Fibroblast of lung (primary cell): Measurements from ENCODE around the gene KAZALD1. TPM values are rescaled to one million over a fixed set of nuclear protein-coding genes. Genes with fewer than 3 reads are reported as not detected.

Source experiments
- DNase-seq, 2 donors: peaks; one replicate each; pipeline versions ENCODE4 v3.0.0 to v3.0.0-alpha.2; 2010; ENCODE audit warnings: low read depth in 2 of 2
- H2AFZ ChIP-seq: 2 replicates; pipeline ENCODE4 v1.5.1; 2012; ENCODE audit warnings: low read length, control low read depth, inconsistent platforms
- H3K27ac ChIP-seq: 2 replicates; pipeline ENCODE4 v1.5.1; 2011; ENCODE audit warnings: low read length, control low read depth; ENCODE audit not compliant: insufficient read depth
- H3K27me3 ChIP-seq: 2 replicates; pipeline ENCODE4 v1.5.1; 2011; ENCODE audit warnings: mild to moderate bottlenecking, low read length; ENCODE audit not compliant: control insufficient read depth, insufficient read depth
- H3K36me3 ChIP-seq: 2 replicates; pipeline ENCODE4 v1.5.1; 2011; ENCODE audit warnings: low read length; ENCODE audit not compliant: control insufficient read depth, insufficient read depth
- H3K4me1 ChIP-seq: 2 replicates; pipeline ENCODE4 v1.5.1; 2011; ENCODE audit warnings: low read length; ENCODE audit not compliant: control insufficient read depth, insufficient read depth; ENCODE audit errors: extremely low read depth
- H3K4me2 ChIP-seq: 2 replicates; pipeline ENCODE4 v1.5.1; 2011; ENCODE audit warnings: low read length, control low read depth; ENCODE audit not compliant: insufficient read depth; ENCODE audit errors: extremely low read depth
- H3K4me3 ChIP-seq, 4 experiments: fragments of 200-600 bp in 1 of 4; sonication (generic) in 1 of 4; replicated peaks in 1 of 4; 2 replicates each; pipeline ENCODE4 v1.5.1; 2011 to 2016; ENCODE audit warnings: low read length in 4 of 4, low read depth in 3 of 4, mild to moderate bottlenecking in 3 of 4, control low read depth in 2 of 4, inconsistent platforms in 1 of 4, mixed read lengths in 1 of 4; ENCODE audit not compliant: insufficient read depth in 1 of 4; ENCODE audit errors: control extremely low read depth in 1 of 4
- H3K79me2 ChIP-seq: 2 replicates; pipeline ENCODE4 v1.5.1; 2012; ENCODE audit warnings: mild to moderate bottlenecking, low read length, inconsistent platforms; ENCODE audit not compliant: control insufficient read depth, insufficient read depth
- H3K9ac ChIP-seq: 2 replicates; pipeline ENCODE4 v1.5.1; 2011; ENCODE audit warnings: mild to moderate bottlenecking, low read length, control low read depth; ENCODE audit not compliant: insufficient read depth
- H3K9me3 ChIP-seq: 2 replicates; pipeline ENCODE4 v1.5.1; 2012; ENCODE audit warnings: low read depth, low read length; ENCODE audit not compliant: control insufficient read depth, insufficient read depth
- H4K20me1 ChIP-seq: 2 replicates; pipeline ENCODE4 v1.5.1; 2011; ENCODE audit warnings: low read length; ENCODE audit not compliant: control insufficient read depth, insufficient read depth; ENCODE audit errors: extremely low read depth
- EZH2 ChIP-seq: IDR thresholded peaks from 2 replicates; pipeline ENCODE4 v1.5.1; 2012; ENCODE audit warnings: low read length, control low read depth, mild to moderate bottlenecking; ENCODE audit errors: missing control alignments
- polyA plus RNA-seq, 2 donors: library from polyadenylated mRNA; depleted of rRNA in 1 of 2; stranded (reverse) in 1 of 2; unstranded in 1 of 2; fragments of >200 nt; gene quantifications; 2 replicates each; pipeline ENCODE4 v1.2.1, GENCODE V29; 2011 to 2012; ENCODE audit warnings: missing spikeins in 1 of 2
- total RNA-seq: library from RNA; depleted of rRNA; stranded (reverse); fragments of >200 nt; gene quantifications from 2 replicates; pipeline ENCODE4 v1.2.1, GENCODE V29; 2014
- TF ChIP-seq, protein P1 (sequence below), 2 donors: IDR thresholded peaks in 1 of 2; conservative IDR thresholded peaks in 1 of 2; 1 replicate in 1 of 2; 2 replicates in 1 of 2; pipeline ENCODE4 v1.5.1; 2011 to 2012; ENCODE audit warnings: low read length in 2 of 2, control low read depth in 1 of 2, inconsistent platforms in 1 of 2, low read depth in 1 of 2, mild to moderate bottlenecking in 1 of 2

The KAZALD1 gene
- total and polyA plus RNA-seq, 2 donors (not counting 1 experiment from before 2014, with no cell fraction given): 4.6 to 19.8 TPM

DNA sequence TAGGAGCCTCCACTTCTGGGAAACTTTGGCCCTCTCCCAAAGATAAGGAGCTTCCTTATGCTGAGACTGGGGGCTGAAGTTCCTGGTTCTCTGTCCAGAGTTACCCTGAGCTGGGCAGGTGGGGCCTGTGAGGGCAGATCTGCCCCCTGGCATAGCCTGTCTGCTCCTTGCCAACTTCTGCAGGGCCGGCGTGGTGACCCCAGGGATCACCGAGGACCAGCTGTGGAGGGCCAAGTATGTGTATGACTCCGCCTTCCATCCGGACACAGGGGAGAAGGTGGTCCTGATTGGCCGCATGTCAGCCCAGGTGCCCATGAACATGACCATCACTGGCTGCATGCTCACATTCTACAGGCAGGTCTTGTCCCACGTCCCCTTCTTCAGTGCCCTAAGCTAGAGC is 26.5 kb upstream of the KAZALD1 start:
- no peak overlapping the region for H3K9ac ChIP-seq
- peaks cover 24% of the 10 kb centered on the region for H3K36me3 ChIP-seq
- no peak for TF ChIP-seq EZH2
- H3K4me2 ChIP-seq: no peak overlapping the region
- no peaks in the 10 kb centered on the region for H3K9me3 ChIP-seq
- H3K4me3 ChIP-seq: no peak overlapping the region
- no peak for DNase-seq
- no peaks in the 10 kb centered on the region for H4K20me1 ChIP-seq
- peaks cover 23% of the 10 kb centered on the region for H3K79me2 ChIP-seq
- peaks cover 7% of the 10 kb centered on the region for H3K4me1 ChIP-seq
- H2AFZ ChIP-seq: no peak overlapping the region
- no peak overlapping the region for H3K27ac ChIP-seq
- no peaks in the 10 kb centered on the region for H3K27me3 ChIP-seq

DNA sequence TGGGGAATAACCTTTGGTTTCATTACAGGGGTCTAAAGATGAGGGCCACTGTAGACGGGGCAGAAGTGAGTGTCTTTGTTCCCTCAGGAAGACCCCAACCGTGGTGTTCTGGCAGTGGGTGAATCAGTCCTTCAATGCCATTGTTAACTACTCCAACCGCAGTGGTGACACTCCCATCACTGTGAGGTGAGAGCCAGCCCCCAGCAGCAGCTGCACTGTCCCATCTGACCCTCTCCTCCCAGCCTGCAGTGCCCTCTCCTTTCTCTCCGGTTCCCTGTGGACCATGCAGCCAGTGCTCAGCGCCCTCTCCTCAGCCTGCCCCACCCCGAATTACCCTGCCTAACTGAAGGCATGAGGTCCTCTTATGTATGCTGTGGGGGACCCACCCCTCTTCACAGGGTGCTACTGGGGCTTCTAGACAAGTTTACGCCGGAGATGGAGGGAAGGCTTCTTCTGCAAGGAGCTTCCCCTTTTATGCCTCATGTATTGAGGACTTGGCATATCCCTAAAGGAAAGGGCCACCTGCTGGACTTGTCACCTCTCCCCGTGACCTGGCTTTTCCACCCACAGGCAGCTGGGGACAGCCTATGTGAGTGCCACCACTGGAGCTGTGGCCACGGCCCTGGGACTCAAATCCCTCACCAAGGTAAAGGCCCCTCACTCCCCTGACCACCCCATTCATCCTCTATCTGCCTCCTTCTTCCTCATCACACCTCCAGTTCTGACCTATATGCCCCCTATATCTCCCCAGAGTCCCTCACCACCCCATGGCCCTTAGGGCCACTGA is 25.7 kb upstream of the KAZALD1 start:
- no peak overlapping the region for H3K9ac ChIP-seq
- H3K4me3 ChIP-seq: no peak overlapping the region
- no peaks in the 10 kb centered on the region for H3K27me3 ChIP-seq
- H3K27ac ChIP-seq: no peak overlapping the region
- H4K20me1 ChIP-seq: no peaks in the 10 kb centered on the region
- no peak overlapping the region for H3K4me2 ChIP-seq
- DNase-seq: no peak
- no peaks in the 10 kb centered on the region for H3K9me3 ChIP-seq
- TF ChIP-seq, protein P1, sequence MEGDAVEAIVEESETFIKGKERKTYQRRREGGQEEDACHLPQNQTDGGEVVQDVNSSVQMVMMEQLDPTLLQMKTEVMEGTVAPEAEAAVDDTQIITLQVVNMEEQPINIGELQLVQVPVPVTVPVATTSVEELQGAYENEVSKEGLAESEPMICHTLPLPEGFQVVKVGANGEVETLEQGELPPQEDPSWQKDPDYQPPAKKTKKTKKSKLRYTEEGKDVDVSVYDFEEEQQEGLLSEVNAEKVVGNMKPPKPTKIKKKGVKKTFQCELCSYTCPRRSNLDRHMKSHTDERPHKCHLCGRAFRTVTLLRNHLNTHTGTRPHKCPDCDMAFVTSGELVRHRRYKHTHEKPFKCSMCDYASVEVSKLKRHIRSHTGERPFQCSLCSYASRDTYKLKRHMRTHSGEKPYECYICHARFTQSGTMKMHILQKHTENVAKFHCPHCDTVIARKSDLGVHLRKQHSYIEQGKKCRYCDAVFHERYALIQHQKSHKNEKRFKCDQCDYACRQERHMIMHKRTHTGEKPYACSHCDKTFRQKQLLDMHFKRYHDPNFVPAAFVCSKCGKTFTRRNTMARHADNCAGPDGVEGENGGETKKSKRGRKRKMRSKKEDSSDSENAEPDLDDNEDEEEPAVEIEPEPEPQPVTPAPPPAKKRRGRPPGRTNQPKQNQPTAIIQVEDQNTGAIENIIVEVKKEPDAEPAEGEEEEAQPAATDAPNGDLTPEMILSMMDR (conservative IDR thresholded peaks at IDR 0.05 in 1 of 2, IDR thresholded peaks at IDR 0.05 in 1 of 2; ENCODE audit: low read depth in 1 of 2, low read length in 2 of 2): no peak
- TF ChIP-seq EZH2: no peak
- H3K36me3 ChIP-seq: peaks cover 24% of the 10 kb centered on the region
- peaks cover 23% of the 10 kb centered on the region for H3K79me2 ChIP-seq
- no peak overlapping the region for H2AFZ ChIP-seq
- peaks cover 4% of the 10 kb centered on the region for H3K4me1 ChIP-seq

DNA sequence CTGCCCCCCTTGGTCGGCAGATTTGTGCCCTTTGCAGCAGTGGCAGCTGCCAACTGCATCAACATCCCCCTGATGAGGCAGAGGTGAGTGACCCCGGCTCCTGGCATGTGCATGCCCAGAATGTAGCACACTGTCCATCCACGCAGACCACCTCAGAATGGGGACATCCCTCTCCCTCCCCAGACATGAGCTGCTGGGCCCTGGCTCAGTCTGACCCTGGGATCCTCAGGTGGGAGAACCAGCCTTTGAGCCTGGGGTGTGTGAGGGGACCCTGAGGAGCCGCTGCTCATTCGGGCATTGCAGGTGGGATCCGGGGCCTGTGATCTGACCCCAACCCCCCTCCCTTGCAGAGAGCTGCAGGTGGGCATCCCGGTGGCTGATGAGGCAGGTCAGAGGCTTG is 25.1 kb upstream of the KAZALD1 start:
- peaks cover 4% of the 10 kb centered on the region for H3K4me1 ChIP-seq
- no peak overlapping the region for H3K4me3 ChIP-seq
- peaks cover 24% of the 10 kb centered on the region for H3K36me3 ChIP-seq
- H2AFZ ChIP-seq: no peak overlapping the region
- H3K9me3 ChIP-seq: no peaks in the 10 kb centered on the region
- no peak overlapping the region for H3K27ac ChIP-seq
- no peak for DNase-seq
- H3K9ac ChIP-seq: no peak overlapping the region
- TF ChIP-seq, protein P1 (conservative IDR thresholded peaks at IDR 0.05 in 1 of 2, IDR thresholded peaks at IDR 0.05 in 1 of 2; ENCODE audit: low read depth in 1 of 2, low read length in 2 of 2): no peak
- no peak for TF ChIP-seq EZH2
- no peaks in the 10 kb centered on the region for H3K27me3 ChIP-seq
- H3K4me2 ChIP-seq: no peak overlapping the region
- H3K79me2 ChIP-seq: peaks cover 23% of the 10 kb centered on the region
- H4K20me1 ChIP-seq: no peaks in the 10 kb centered on the region
